ENCODE results near the gene LRRC56. TPM values are rescaled to one million over a fixed set of nuclear protein-coding genes. Genes with fewer than 3 reads are reported as not detected.

LRRC56 gene
- total RNA-seq, 2 donors from 2014 or later, result 3.0 to 4.3 TPM

- Mint-ChIP-seq H3K36me3 (ENCODE audit: low read depth) (peaks cover 17% of the 10 kb centered on the region), H3K9me3 (no peaks in the 10 kb centered on the region), H3K4me3 (no peak overlapping the region), H3K27ac (no peak overlapping the region), H3K27me3 (ENCODE audit: insufficient read depth) (no peaks in the 10 kb centered on the region), H3K4me1 (no peaks in the 10 kb centered on the region)
- H3K27me3 ChIP-seq (ENCODE audit: control insufficient read depth, insufficient read depth, low read length, poor library complexity, severe bottlenecking), result no peaks in the 10 kb centered on the region
- no peak for TF ChIP-seq CTCF (conservative IDR thresholded peaks at IDR 0.05)
- no peak overlapping the region for H3K27ac ChIP-seq (ENCODE audit: low read depth, low read length)
- peaks cover 3% of the 10 kb centered on the region for H3K36me3 ChIP-seq (ENCODE audit: control insufficient read depth, insufficient read depth, low read length)
- H3K9ac ChIP-seq (ENCODE audit: extremely low read depth, low read length, poor library complexity, severe bottlenecking), result no peak overlapping the region
- no peaks in the 10 kb centered on the region for H3K4me1 ChIP-seq (ENCODE audit: control insufficient read depth, insufficient read depth, low read length)
- WGBS, 2 experiments (ENCODE audit: insufficient coverage in 1 of 2, insufficient read length in 1 of 2), result 92% methylated on average over 15 to 19 of the region's 19 CpGs
- H3K4me3 ChIP-seq (ENCODE audit: low read length), result no peak overlapping the region
- H3K9me3 ChIP-seq (ENCODE audit: control insufficient read depth, low read length), result no peaks in the 10 kb centered on the region
- no peak for DNase-seq
Measured at GRCh38 chr11:488579-488978, 48.7 kb upstream of the LRRC56 start.

GRCh38 chr11:488992-489391 is 48.3 kb upstream of the LRRC56 start:
- Mint-ChIP-seq H3K27me3 (ENCODE audit: insufficient read depth) (no peaks in the 10 kb centered on the region), H3K9me3 (no peaks in the 10 kb centered on the region), H3K36me3 (ENCODE audit: low read depth) (peaks cover 12% of the 10 kb centered on the region), H3K4me1 (no peaks in the 10 kb centered on the region), H3K27ac (no peak overlapping the region), H3K4me3 (no peak overlapping the region)
- Histone ChIP-seq H3K4me1 (ENCODE audit: control insufficient read depth, insufficient read depth, low read length) (no peaks in the 10 kb centered on the region), H3K9ac (ENCODE audit: extremely low read depth, low read length, poor library complexity, severe bottlenecking) (no peak overlapping the region), H3K27me3 (ENCODE audit: control insufficient read depth, insufficient read depth, low read length, poor library complexity, severe bottlenecking) (no peaks in the 10 kb centered on the region), H3K36me3 (ENCODE audit: control insufficient read depth, insufficient read depth, low read length) (peaks cover 3% of the 10 kb centered on the region), H3K9me3 (ENCODE audit: control insufficient read depth, low read length) (no peaks in the 10 kb centered on the region), H3K4me3 (ENCODE audit: low read length) (no peak overlapping the region), H3K27ac (ENCODE audit: low read depth, low read length) (no peak overlapping the region)
- 95% methylated on average over 17 to 19 of the region's 19 CpGs for WGBS, 2 experiments (ENCODE audit: insufficient coverage in 1 of 2, insufficient read length in 1 of 2)
- no peak for TF ChIP-seq CTCF (conservative IDR thresholded peaks at IDR 0.05)
- DNase-seq, result no peak

GRCh38 chr11:489610-490185 is 47.6 kb upstream of the LRRC56 start:
- DNase-seq, result no peak
- H3K27ac ChIP-seq (ENCODE audit: low read depth, low read length), result no peak overlapping the region
- TF ChIP-seq CTCF (conservative IDR thresholded peaks at IDR 0.05), result no peak
- peaks cover 3% of the 10 kb centered on the region for H3K36me3 ChIP-seq (ENCODE audit: control insufficient read depth, insufficient read depth, low read length)
- H3K9ac ChIP-seq (ENCODE audit: extremely low read depth, low read length, poor library complexity, severe bottlenecking), result no peak overlapping the region
- H3K4me3 Mint-ChIP-seq, result no peak overlapping the region
- no peaks in the 10 kb centered on the region for H3K27me3 ChIP-seq (ENCODE audit: control insufficient read depth, insufficient read depth, low read length, poor library complexity, severe bottlenecking)
- no peaks in the 10 kb centered on the region for H3K27me3 Mint-ChIP-seq (ENCODE audit: insufficient read depth)
- WGBS, 2 experiments (ENCODE audit: insufficient coverage in 1 of 2, insufficient read length in 1 of 2), result 94 to 95% methylated on average over 19 to 37 of the region's 37 CpGs
- no peaks in the 10 kb centered on the region for H3K4me1 Mint-ChIP-seq
- H3K4me3 ChIP-seq (ENCODE audit: low read length), result no peak overlapping the region
- H3K4me1 ChIP-seq (ENCODE audit: control insufficient read depth, insufficient read depth, low read length), result no peaks in the 10 kb centered on the region
- no peaks in the 10 kb centered on the region for H3K9me3 ChIP-seq (ENCODE audit: control insufficient read depth, low read length)
- H3K9me3 Mint-ChIP-seq, result no peaks in the 10 kb centered on the region
- peaks cover 11% of the 10 kb centered on the region for H3K36me3 Mint-ChIP-seq (ENCODE audit: low read depth)
- no peak overlapping the region for H3K27ac Mint-ChIP-seq
